KMS-11 (cell line): ENCODE results near the gene ITPR2.
"Not testable (repeated sequence)": the region's sequence is repeated elsewhere in the genome, so short reads cannot be mapped to it uniquely, and the experiment has no call there.

Experiments used
- H2AFZ ChIP-seq: fragments of 200-600 bp; sonication (generic); 2 replicates; pipeline ENCODE4 v1.6.1; 2016; ENCODE audit warnings: antibody characterized with exemption, mixed run types, low read depth
- H3K27ac ChIP-seq: fragments of 200-600 bp; sonication (generic); 2 replicates; pipeline ENCODE4 v1.6.1; 2016; ENCODE audit warnings: mild to moderate bottlenecking, mixed run types
- H3K27me3 ChIP-seq: fragments of 200-600 bp; sonication (generic); 2 replicates; pipeline ENCODE4 v1.6.1; 2017; ENCODE audit warnings: mild to moderate bottlenecking, low read depth, mixed run types, moderate library complexity; ENCODE audit not compliant: insufficient read depth
- H3K36me3 ChIP-seq: fragments of 200-600 bp; sonication (generic); 2 replicates; pipeline ENCODE4 v1.6.1; 2017; ENCODE audit warnings: mild to moderate bottlenecking, mixed run types; ENCODE audit not compliant: insufficient read depth
- H3K4me1 ChIP-seq: fragments of 200-600 bp; sonication (generic); 2 replicates; pipeline ENCODE4 v1.6.1; 2016; ENCODE audit warnings: mild to moderate bottlenecking, low read depth, mixed run types; ENCODE audit not compliant: poor library complexity, severe bottlenecking
- H3K4me2 ChIP-seq: fragments of 200-600 bp; sonication (generic); 2 replicates; pipeline ENCODE4 v1.7.0; 2016; ENCODE audit warnings: mild to moderate bottlenecking, mixed run types
- H3K4me3 ChIP-seq: fragments of 200-600 bp; sonication (generic); IDR thresholded peaks from 2 replicates; pipeline ENCODE4 v1.6.1; 2017; ENCODE audit warnings: low read depth, low read length, mixed read lengths; ENCODE audit not compliant: insufficient read depth
- H3K79me2 ChIP-seq: fragments of 200-600 bp; sonication (generic); 2 replicates; pipeline ENCODE4 v1.6.1; 2016; ENCODE audit warnings: low read depth, mixed run types; ENCODE audit not compliant: insufficient read depth
- H3K9ac ChIP-seq: fragments of 200-600 bp; sonication (generic); 2 replicates; pipeline ENCODE4 v1.6.1; 2016; ENCODE audit warnings: mild to moderate bottlenecking, mixed run types
- H4K20me1 ChIP-seq: fragments of 200-600 bp; sonication (generic); 2 replicates; pipeline ENCODE4 v1.6.1; 2016; ENCODE audit warnings: mild to moderate bottlenecking, mixed run types; ENCODE audit not compliant: insufficient read depth
- TF ChIP-seq, protein P1 (sequence below): fragments of 200-600 bp; sonication (generic); conservative IDR thresholded peaks from 2 replicates; pipeline ENCODE4 v1.6.1; 2017; ENCODE audit warnings: low read depth, mild to moderate bottlenecking, antibody characterized with exemption, low read length, moderate library complexity, mixed read lengths

Gene ITPR2

DNA sequence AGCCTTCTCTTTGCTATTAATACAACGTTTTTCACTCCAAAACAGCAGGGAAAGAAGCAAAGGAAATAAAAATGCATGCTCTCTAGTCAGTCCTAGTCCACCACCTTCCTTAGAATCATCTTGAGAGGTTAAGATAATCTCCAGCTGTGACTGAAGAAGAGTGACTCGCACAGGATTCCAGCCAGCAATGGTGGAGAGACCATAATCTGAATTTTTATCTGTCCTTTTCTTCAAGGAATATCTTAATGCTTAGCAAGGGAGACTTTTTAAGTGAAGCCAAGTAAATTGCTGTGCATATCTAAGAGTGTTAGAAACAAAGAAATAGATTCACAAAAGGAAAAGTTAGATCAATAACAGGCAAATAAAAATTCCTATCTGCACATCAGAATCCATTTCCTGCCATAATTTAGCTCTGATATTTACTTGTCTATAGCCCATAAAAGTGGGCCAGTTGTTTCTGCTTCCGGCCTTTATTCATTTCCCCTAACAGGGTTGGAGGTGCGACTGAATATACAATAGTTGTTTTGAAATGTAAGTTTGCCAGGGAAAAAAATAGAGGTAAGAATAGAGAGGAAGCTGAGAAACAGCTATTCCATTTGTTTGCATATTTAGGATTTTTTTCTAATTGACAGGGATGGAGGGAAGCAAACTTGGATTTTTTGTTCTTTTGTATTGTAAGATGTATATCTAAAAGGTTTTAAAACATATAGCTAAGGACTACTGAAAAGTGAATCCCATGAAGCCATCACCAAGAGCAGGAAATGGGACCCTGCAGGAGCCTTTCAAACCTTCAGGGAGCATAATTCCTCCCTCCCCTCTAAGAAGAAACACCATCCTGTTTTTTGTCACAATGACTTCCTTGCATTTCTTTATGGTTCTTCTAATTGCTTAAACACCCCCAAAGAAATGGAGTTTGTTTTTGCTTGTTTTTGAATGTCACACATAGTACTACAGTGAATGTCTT, 154.0 kb downstream of the ITPR2 start:
- H3K27ac ChIP-seq, result no peak overlapping the region
- TF ChIP-seq, protein P1, sequence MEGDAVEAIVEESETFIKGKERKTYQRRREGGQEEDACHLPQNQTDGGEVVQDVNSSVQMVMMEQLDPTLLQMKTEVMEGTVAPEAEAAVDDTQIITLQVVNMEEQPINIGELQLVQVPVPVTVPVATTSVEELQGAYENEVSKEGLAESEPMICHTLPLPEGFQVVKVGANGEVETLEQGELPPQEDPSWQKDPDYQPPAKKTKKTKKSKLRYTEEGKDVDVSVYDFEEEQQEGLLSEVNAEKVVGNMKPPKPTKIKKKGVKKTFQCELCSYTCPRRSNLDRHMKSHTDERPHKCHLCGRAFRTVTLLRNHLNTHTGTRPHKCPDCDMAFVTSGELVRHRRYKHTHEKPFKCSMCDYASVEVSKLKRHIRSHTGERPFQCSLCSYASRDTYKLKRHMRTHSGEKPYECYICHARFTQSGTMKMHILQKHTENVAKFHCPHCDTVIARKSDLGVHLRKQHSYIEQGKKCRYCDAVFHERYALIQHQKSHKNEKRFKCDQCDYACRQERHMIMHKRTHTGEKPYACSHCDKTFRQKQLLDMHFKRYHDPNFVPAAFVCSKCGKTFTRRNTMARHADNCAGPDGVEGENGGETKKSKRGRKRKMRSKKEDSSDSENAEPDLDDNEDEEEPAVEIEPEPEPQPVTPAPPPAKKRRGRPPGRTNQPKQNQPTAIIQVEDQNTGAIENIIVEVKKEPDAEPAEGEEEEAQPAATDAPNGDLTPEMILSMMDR, result no peak
- no peak overlapping the region for H2AFZ ChIP-seq
- no peak overlapping the region for H3K9ac ChIP-seq
- H3K36me3 ChIP-seq, result no peaks in the 10 kb centered on the region
- no peaks in the 10 kb centered on the region for H3K4me1 ChIP-seq
- no peak overlapping the region for H3K4me3 ChIP-seq
- no peaks in the 10 kb centered on the region for H3K27me3 ChIP-seq
- no peaks in the 10 kb centered on the region for H4K20me1 ChIP-seq
- no peaks in the 10 kb centered on the region for H3K79me2 ChIP-seq
- no peak overlapping the region for H3K4me2 ChIP-seq

DNA sequence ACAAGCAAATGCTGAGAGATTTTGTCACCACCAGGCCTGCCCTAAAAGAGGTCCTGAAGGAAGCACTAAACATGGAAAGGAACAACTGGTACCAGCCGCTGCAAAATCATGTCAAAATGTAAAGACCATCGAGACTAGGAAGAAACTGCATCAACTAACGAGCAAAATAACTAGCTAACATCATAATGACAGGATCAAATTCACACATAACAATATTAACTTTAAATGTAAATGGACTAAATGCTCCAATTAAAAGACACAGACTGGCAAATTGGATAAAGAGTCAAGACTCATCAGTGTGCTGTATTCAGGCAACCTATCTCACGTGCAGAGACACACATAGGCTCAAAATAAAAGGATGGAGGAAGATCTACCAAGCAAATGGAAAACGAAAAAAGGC, 161.5 kb downstream of the ITPR2 start:
- H3K4me2 ChIP-seq, H3K27ac ChIP-seq, H3K27me3 ChIP-seq, H3K9ac ChIP-seq, H4K20me1 ChIP-seq, H3K36me3 ChIP-seq, H3K4me1 ChIP-seq, H3K79me2 ChIP-seq, H2AFZ ChIP-seq, H3K4me3 ChIP-seq: not testable (repeated sequence)

DNA sequence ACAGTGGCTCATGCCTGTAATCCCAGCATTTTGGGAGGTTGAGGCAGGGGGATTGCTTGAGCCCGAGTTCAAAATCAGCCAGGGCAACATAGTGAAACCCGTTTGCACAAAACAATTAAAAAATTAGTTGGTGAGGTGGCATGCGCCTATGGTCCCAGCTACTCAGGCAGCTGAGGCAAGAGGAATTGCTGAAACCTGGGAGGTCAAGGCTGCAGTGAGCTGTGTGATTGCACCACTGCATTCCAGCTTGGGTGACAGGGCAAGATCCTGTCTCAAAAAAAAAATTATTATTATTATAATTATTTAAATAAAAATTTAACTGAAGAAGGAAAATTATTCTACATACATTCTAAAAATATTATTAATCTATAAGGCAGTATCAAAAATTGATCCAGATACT, 164.1 kb downstream of the ITPR2 start:
- Histone ChIP-seq H3K9ac (no peak overlapping the region), H3K4me2 (no peak overlapping the region), H3K79me2 (no peaks in the 10 kb centered on the region), H3K36me3 (no peaks in the 10 kb centered on the region), H3K27me3 (no peaks in the 10 kb centered on the region), H3K27ac (no peak overlapping the region), H2AFZ (no peak overlapping the region), H3K4me3 (no peak overlapping the region), H4K20me1 (no peaks in the 10 kb centered on the region), H3K4me1 (no peaks in the 10 kb centered on the region)
- TF ChIP-seq, protein P1, result no peak

DNA sequence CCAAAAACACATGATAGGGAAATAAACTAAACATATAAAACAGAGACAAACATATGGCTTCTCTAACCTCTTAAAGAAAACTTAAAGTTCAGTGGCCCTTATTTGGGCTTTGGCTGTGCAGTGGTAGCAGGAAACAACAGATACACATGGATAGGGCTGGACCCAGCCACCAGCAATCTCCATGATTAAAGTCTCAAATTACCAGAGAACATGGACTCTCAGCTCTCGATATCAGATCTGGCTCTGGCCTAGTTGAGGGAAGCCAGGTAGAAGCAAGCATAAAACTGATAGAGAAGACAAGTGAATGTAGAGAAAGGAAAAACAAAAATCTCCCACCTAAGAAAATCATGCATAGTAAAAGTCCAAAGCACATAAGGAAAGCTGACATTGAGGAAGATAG, 164.8 kb downstream of the ITPR2 start:
- H3K9ac ChIP-seq, result no peak overlapping the region
- H4K20me1 ChIP-seq, result no peaks in the 10 kb centered on the region
- H3K4me3 ChIP-seq, result no peak overlapping the region
- H2AFZ ChIP-seq, result no peak overlapping the region
- no peak overlapping the region for H3K27ac ChIP-seq
- H3K79me2 ChIP-seq, result no peaks in the 10 kb centered on the region
- TF ChIP-seq, protein P1, result no peak
- no peaks in the 10 kb centered on the region for H3K4me1 ChIP-seq
- no peaks in the 10 kb centered on the region for H3K27me3 ChIP-seq
- no peaks in the 10 kb centered on the region for H3K36me3 ChIP-seq
- H3K4me2 ChIP-seq, result no peak overlapping the region

GRCh38 chr12:26666286-26666685, 166.7 kb downstream of the ITPR2 start:
- TF ChIP-seq, protein P1, result no peak
- Histone ChIP-seq H4K20me1 (no peaks in the 10 kb centered on the region), H3K4me2 (no peak overlapping the region), H2AFZ (no peak overlapping the region), H3K9ac (no peak overlapping the region), H3K4me3 (no peak overlapping the region), H3K36me3 (no peaks in the 10 kb centered on the region), H3K27me3 (no peaks in the 10 kb centered on the region), H3K4me1 (no peaks in the 10 kb centered on the region), H3K27ac (no peak overlapping the region), H3K79me2 (no peaks in the 10 kb centered on the region)
